Body of pancreas (tissue), 4 donors: Measurements from ENCODE around the gene NET1. TPM values are rescaled to one million over a fixed set of nuclear protein-coding genes. Genes with fewer than 3 reads are reported as not detected.

Experiments
- ATAC-seq: fragments of 150-250 bp; one replicate; pipeline ENCODE4 v1.9.1; 2016
- DNase-seq, 4 donors: peaks; one replicate each; pipeline ENCODE4 v3.0.0-alpha.2; 2019
- H3K27ac ChIP-seq, 4 donors: fragments of 200-600 bp; sonication (generic); 1 replicate in 3 of 4; 2 replicates in 1 of 4; pipeline versions ENCODE4 v1.5.1 to v1.6.1; 2016 to 2019; ENCODE audit warnings: mild to moderate bottlenecking in 1 of 4, mixed read lengths in 1 of 4, moderate library complexity in 1 of 4
- H3K27me3 ChIP-seq, 2 donors: fragments of 200-600 bp; sonication (generic); one replicate each; pipeline ENCODE4 v1.6.0; 2016; ENCODE audit warnings: mild to moderate bottlenecking in 1 of 2
- H3K36me3 ChIP-seq, 2 donors: fragments of 200-600 bp; sonication (generic); replicated peaks in 1 of 2; 2 replicates each; pipeline ENCODE4 v1.5.1; 2016; ENCODE audit warnings: low read depth in 2 of 2; ENCODE audit not compliant: insufficient read depth in 1 of 2
- H3K4me1 ChIP-seq: fragments of 200-600 bp; sonication (generic); one replicate; pipeline ENCODE4 v1.6.0; 2016
- H3K4me3 ChIP-seq, 2 donors: fragments of 200-600 bp; sonication (generic); 1 replicate in 1 of 2; 2 replicates in 1 of 2; pipeline ENCODE4 v1.5.1; 2016 to 2019
- H3K9me3 ChIP-seq, 3 donors: fragments of 200-600 bp; sonication (generic); 1 replicate in 2 of 3; 2 replicates in 1 of 3; pipeline ENCODE4 v1.5.1; 2016
- CTCF ChIP-seq, 7 experiments: fragments of 450-650 bp in 4 of 7; fragments of 200-600 bp in 3 of 7; sonication (generic) in 3 of 7; IDR thresholded peaks; one replicate each; pipeline ENCODE4 v1.5.1; 2016 to 2019; ENCODE audit warnings: antibody characterized with exemption in 7 of 7
- POLR2A ChIP-seq, 3 donors: fragments of 450-650 bp; IDR thresholded peaks; one replicate each; pipeline ENCODE4 v1.6.1; 2016; ENCODE audit warnings: antibody characterized with exemption in 3 of 3, mild to moderate bottlenecking in 2 of 3
- WGBS, 2 donors: methylation state at CpG; one replicate each; pipeline ENCODE4 v1.1.5; 2017; 5-methylcytosine and 5-hydroxymethylcytosine counted together
- intact Hi-C: fragments of 100-400 bp; cut with DNase I; formaldehyde crosslinking; loops from one replicate; pipeline ENCODE4 v1.15.1; 2023
- total RNA-seq, 2 donors: library from RNA; depleted of rRNA; stranded (reverse); fragments of >200 nt; gene quantifications; one replicate each; pipeline ENCODE4 v1.1.0, GENCODE V29; 2016

Gene NET1
- total RNA-seq, 2 donors from 2014 or later = 37.9 to 70.3 TPM

GRCh38 chr10:5484205-5484604, 71.8 kb downstream of the NET1 start:
- ATAC-seq (no peak), DNase-seq (no peak)
- Histone ChIP-seq H3K27ac (no peak overlapping the region), H3K9me3 (no peaks in the 10 kb centered on the region), H3K4me3 (no peak overlapping the region), H3K27me3 (no peaks in the 10 kb centered on the region), H3K4me1 (peaks cover 13% of the 10 kb centered on the region), H3K36me3 (no peaks in the 10 kb centered on the region)
- intact Hi-C loops = no loop called here
- WGBS, 2 donors = 85 to 91% methylated on average over 3 of the region's 3 CpGs
- TF ChIP-seq POLR2A (IDR thresholded peaks at IDR 0.05) = no peak
- TF ChIP-seq CTCF (IDR thresholded peaks at IDR 0.05) = no peak

GRCh38 chr10:5485290-5485689, 72.9 kb downstream of the NET1 start:
- DNase-seq (no peak), ATAC-seq (no peak)
- Histone ChIP-seq H3K4me1 (peaks cover 15% of the 10 kb centered on the region), H3K27ac (no peak overlapping the region), H3K27me3 (no peaks in the 10 kb centered on the region), H3K4me3 (no peak overlapping the region), H3K9me3 (no peaks in the 10 kb centered on the region), H3K36me3 (no peaks in the 10 kb centered on the region)
- TF ChIP-seq CTCF (IDR thresholded peaks at IDR 0.05) = no peak
- TF ChIP-seq POLR2A (IDR thresholded peaks at IDR 0.05) = no peak
- intact Hi-C loops = no loop called here
- 87 to 88% methylated on average over 12 to 14 of the region's 14 CpGs for WGBS, 2 donors

- H3K36me3 ChIP-seq = no peaks in the 10 kb centered on the region
- no peak overlapping the region for H3K27ac ChIP-seq
- TF ChIP-seq CTCF (IDR thresholded peaks at IDR 0.05) (no peak), POLR2A (IDR thresholded peaks at IDR 0.05) (no peak)
- intact Hi-C loops = no loop called here
- H3K4me3 ChIP-seq = no peak overlapping the region
- no peak for ATAC-seq
- no peaks in the 10 kb centered on the region for H3K27me3 ChIP-seq
- H3K4me1 ChIP-seq = peaks cover 15% of the 10 kb centered on the region
- DNase-seq = no peak
- WGBS, 2 donors = 74 to 82% methylated on average over 11 of the region's 13 CpGs
- no peaks in the 10 kb centered on the region for H3K9me3 ChIP-seq
Observed at GRCh38 chr10:5485948-5486852, 73.8 kb downstream of the NET1 start.

GRCh38 chr10:5486853-5487235, 74.5 kb downstream of the NET1 start:
- no peak for TF ChIP-seq CTCF (IDR thresholded peaks at IDR 0.05)
- no peak for TF ChIP-seq POLR2A (IDR thresholded peaks at IDR 0.05)
- WGBS, 2 donors = 83 to 86% methylated on average over 6 to 9 of the region's 9 CpGs
- no peak overlapping the region for H3K27ac ChIP-seq
- no peaks in the 10 kb centered on the region for H3K27me3 ChIP-seq
- peaks cover 15% of the 10 kb centered on the region for H3K4me1 ChIP-seq
- DNase-seq = no peak
- intact Hi-C loops = no loop called here
- H3K9me3 ChIP-seq = no peaks in the 10 kb centered on the region
- no peak overlapping the region for H3K4me3 ChIP-seq
- no peaks in the 10 kb centered on the region for H3K36me3 ChIP-seq
- no peak for ATAC-seq
